Measurements from ENCODE around the gene NR0B2.

DNA sequence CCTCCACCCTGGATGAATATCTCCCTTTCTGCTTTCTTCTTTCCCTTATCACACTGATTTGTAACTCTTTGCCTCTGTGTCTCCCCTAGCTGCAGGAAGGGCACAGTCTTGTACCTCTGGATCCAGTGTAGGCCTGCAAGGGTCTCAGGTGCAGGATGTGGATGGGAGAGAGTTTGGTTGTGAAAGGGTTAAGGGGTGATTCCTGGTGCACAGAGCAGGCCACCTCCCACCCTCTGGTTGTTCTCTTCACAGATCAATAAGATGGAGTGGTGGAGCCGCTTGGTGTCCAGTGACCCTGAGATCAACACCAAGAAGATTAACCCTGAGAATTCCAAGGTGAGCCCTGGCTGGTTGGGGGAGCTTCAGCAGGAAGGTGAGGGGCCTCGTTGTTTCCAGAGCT lies 31.4 kb upstream of the NR0B2 start:
- TF ChIP-seq, protein P1, sequence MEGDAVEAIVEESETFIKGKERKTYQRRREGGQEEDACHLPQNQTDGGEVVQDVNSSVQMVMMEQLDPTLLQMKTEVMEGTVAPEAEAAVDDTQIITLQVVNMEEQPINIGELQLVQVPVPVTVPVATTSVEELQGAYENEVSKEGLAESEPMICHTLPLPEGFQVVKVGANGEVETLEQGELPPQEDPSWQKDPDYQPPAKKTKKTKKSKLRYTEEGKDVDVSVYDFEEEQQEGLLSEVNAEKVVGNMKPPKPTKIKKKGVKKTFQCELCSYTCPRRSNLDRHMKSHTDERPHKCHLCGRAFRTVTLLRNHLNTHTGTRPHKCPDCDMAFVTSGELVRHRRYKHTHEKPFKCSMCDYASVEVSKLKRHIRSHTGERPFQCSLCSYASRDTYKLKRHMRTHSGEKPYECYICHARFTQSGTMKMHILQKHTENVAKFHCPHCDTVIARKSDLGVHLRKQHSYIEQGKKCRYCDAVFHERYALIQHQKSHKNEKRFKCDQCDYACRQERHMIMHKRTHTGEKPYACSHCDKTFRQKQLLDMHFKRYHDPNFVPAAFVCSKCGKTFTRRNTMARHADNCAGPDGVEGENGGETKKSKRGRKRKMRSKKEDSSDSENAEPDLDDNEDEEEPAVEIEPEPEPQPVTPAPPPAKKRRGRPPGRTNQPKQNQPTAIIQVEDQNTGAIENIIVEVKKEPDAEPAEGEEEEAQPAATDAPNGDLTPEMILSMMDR (IDR thresholded peaks at IDR 0.05; ENCODE audit: low read depth, low read length, poor library complexity, severe bottlenecking) = no peak
- TF ChIP-seq EZH2phosphoT487 (IDR thresholded peaks at IDR 0.05; ENCODE audit: borderline replicate concordance, low read length) = no peak

Measured in DOHH2 (cell line).